Small intestine (tissue), 7 donors: ENCODE results near the gene HHIP. TPM values are rescaled to one million over a fixed set of nuclear protein-coding genes. Genes with fewer than 3 reads are reported as not detected.

Source experiments
- DNase-seq, 2 donors: peaks; one replicate each; pipeline versions ENCODE4 v3.0.0 to v3.0.0-alpha.2; 2013
- FAIRE-seq: peaks from 2 replicates; lab custom pipeline; 2012; peaks lifted over from hg19 to GRCh38; lab: Jason Lieb, UNC
- H3K27ac ChIP-seq, 3 donors: one replicate each; pipeline ENCODE4 v1.5.1; 2013; ENCODE audit warnings: low read length in 2 of 3, mild to moderate bottlenecking in 2 of 3, control low read depth in 1 of 3, inconsistent platforms in 1 of 3, low read depth in 1 of 3, moderate library complexity in 1 of 3
- H3K27me3 ChIP-seq, 3 donors: one replicate each; pipeline ENCODE4 v1.6.1; 2013; ENCODE audit warnings: low read length in 3 of 3, inconsistent platforms in 1 of 3; ENCODE audit not compliant: control insufficient read depth in 3 of 3, insufficient read depth in 3 of 3
- H3K36me3 ChIP-seq, 3 donors: one replicate each; pipeline ENCODE4 v1.6.1; 2013; ENCODE audit warnings: low read length in 3 of 3, inconsistent platforms in 1 of 3, low read depth in 1 of 3, mild to moderate bottlenecking in 1 of 3, moderate library complexity in 1 of 3; ENCODE audit not compliant: control insufficient read depth in 3 of 3, insufficient read depth in 2 of 3
- H3K4me1 ChIP-seq, 3 donors: one replicate each; pipeline ENCODE4 v1.6.1; 2013; ENCODE audit warnings: low read length in 2 of 3, inconsistent platforms in 1 of 3, low read depth in 1 of 3, mild to moderate bottlenecking in 1 of 3, moderate library complexity in 1 of 3; ENCODE audit not compliant: control insufficient read depth in 3 of 3, insufficient read depth in 2 of 3
- H3K4me3 ChIP-seq, 3 donors: one replicate each; pipeline ENCODE4 v1.5.1; 2013; ENCODE audit warnings: low read length in 3 of 3, control low read depth in 1 of 3, inconsistent platforms in 1 of 3, low read depth in 1 of 3, mild to moderate bottlenecking in 1 of 3, moderate library complexity in 1 of 3
- H3K9me3 ChIP-seq, 2 donors: one replicate each; pipeline ENCODE4 v1.6.1; 2013; ENCODE audit warnings: low read depth in 1 of 2, low read length in 1 of 2; ENCODE audit not compliant: control insufficient read depth in 2 of 2, insufficient read depth in 1 of 2
- WGBS, 3 donors: extraction: QIAGEN DNeasy Blood & Tissue Kit; methylation state at CpG; one replicate each; pipeline ENCODE4 v1.1.7; 2013; 5-methylcytosine and 5-hydroxymethylcytosine counted together
- polyA plus RNA-seq, 4 donors: library from polyadenylated mRNA; stranded (reverse) in 3 of 4; unstranded in 1 of 4; fragments of 200-250 nt in 3 of 4; fragments of 120-200 nt in 1 of 4; gene quantifications; one replicate each; pipeline versions ENCODE4 v1.2.1 to v1.2.3, GENCODE V29; 2013
- donor health status: healthy with polysubstance abuse.
- donor health status: control.
- donor health status: control.
- donor health status: Bipolar disorder and iron deficiency.
- donor health status: healthy.

HHIP gene
- polyA plus RNA-seq, 4 donors = 0.22 to 14.7 (median 0.81) TPM

- Histone ChIP-seq H3K4me3 (no peak overlapping the region), H3K27ac (no peak overlapping the region), H3K36me3 (no peaks in the 10 kb centered on the region), H3K27me3 (no peaks in the 10 kb centered on the region), H3K9me3 (no peaks in the 10 kb centered on the region), H3K4me1 (no peaks in the 10 kb centered on the region)
- FAIRE-seq = no peak
- 11 to 36% (median 27%) methylated on average over 2 of the region's 2 CpGs for WGBS, 3 donors
- DNase-seq = no peak
These were observed 18.3 kb upstream of the HHIP start for GRCh38 chr4:144627663-144628076.

GRCh38 chr4:144633215-144633614, 12.7 kb upstream of the HHIP start:
- Histone ChIP-seq H3K27me3 (no peaks in the 10 kb centered on the region), H3K4me1 (no peaks in the 10 kb centered on the region), H3K36me3 (no peaks in the 10 kb centered on the region), H3K27ac (no peak overlapping the region), H3K4me3 (no peak overlapping the region), H3K9me3 (no peaks in the 10 kb centered on the region)
- no peak for DNase-seq
- 76 to 87% (median 86%) methylated on average over 6 of the region's 6 CpGs for WGBS, 3 donors
- FAIRE-seq = no peak

GRCh38 chr4:144634978-144635747, 10.8 kb upstream of the HHIP start:
- no peaks in the 10 kb centered on the region for H3K9me3 ChIP-seq
- 64 to 76% (median 65%) methylated on average over 6 of the region's 6 CpGs for WGBS, 3 donors
- H3K36me3 ChIP-seq = no peaks in the 10 kb centered on the region
- no peaks in the 10 kb centered on the region for H3K4me1 ChIP-seq
- DNase-seq (no peak), FAIRE-seq (no peak)
- no peaks in the 10 kb centered on the region for H3K27me3 ChIP-seq
- H3K27ac ChIP-seq = no peak overlapping the region
- no peak overlapping the region for H3K4me3 ChIP-seq

- no peak overlapping the region for H3K27ac ChIP-seq
- no peak for DNase-seq
- FAIRE-seq = no peak
These were observed 1.4 kb upstream of the HHIP start for GRCh38 chr4:144644368-144645101.

GRCh38 chr4:144645102-144645630, 790 bp upstream of the HHIP start:
- Histone ChIP-seq H3K36me3 (no peaks in the 10 kb centered on the region), H3K4me3 (peak overlapping the region; percentile 22 to 49 (median 34)), H3K27me3 (peaks cover 7 to 43% (median 17%) of the 10 kb centered on the region in 3 donors), H3K9me3 (peaks cover 0 to 2% of the 10 kb centered on the region in 2 donors), H3K4me1 (peaks cover 0 to 6% (median 0%) of the 10 kb centered on the region in 3 donors), H3K27ac (peak overlapping the region in 2 of 3 donors; percentile 36 to 45)
- peak in 1 of 2 donors; percentile 12 for DNase-seq
- WGBS, 3 donors = 19 to 47% (median 23%) methylated on average over 28 to 29 of the region's 29 CpGs
- FAIRE-seq = no peak

More at GRCh38 chr4:144644368-144645101, 1.4 kb upstream of the HHIP start:
- peaks cover 7 to 43% (median 17%) of the 10 kb centered on the region in 3 donors for H3K27me3 ChIP-seq
- peaks cover 0 to 2% of the 10 kb centered on the region in 2 donors for H3K9me3 ChIP-seq
- H3K4me1 ChIP-seq = peaks cover 0 to 6% (median 0%) of the 10 kb centered on the region in 3 donors
- H3K36me3 ChIP-seq = no peaks in the 10 kb centered on the region
- peak overlapping the region in 1 of 3 donors; percentile 49 for H3K4me3 ChIP-seq
- 38 to 54% (median 52%) methylated on average over 12 of the region's 12 CpGs for WGBS, 3 donors

GRCh38 chr4:144646523-144647094, 653 bp downstream of the HHIP start:
- 2 to 6% (median 6%) methylated on average over 22 of the region's 22 CpGs for WGBS, 3 donors
- H3K4me3 ChIP-seq = peak overlapping the region in 2 of 3 donors; percentile 25 to 50
- H3K27me3 ChIP-seq = peaks cover 7 to 43% (median 17%) of the 10 kb centered on the region in 3 donors
- H3K4me1 ChIP-seq = peaks cover 0 to 6% (median 0%) of the 10 kb centered on the region in 3 donors
- H3K27ac ChIP-seq = peak overlapping the region in 2 of 3 donors; percentile 18 to 21
- H3K36me3 ChIP-seq = no peaks in the 10 kb centered on the region
- FAIRE-seq (no peak), DNase-seq (peak in 1 of 2 donors; percentile 22)
- peaks cover 0 to 2% of the 10 kb centered on the region in 2 donors for H3K9me3 ChIP-seq

- FAIRE-seq (no peak), DNase-seq (peak in 1 of 2 donors; percentile 10)
- WGBS, 3 donors = 2 to 12% (median 10%) methylated on average over 20 of the region's 20 CpGs
- Histone ChIP-seq H3K9me3 (peaks cover 0 to 2% of the 10 kb centered on the region in 2 donors), H3K4me1 (peaks cover 0 to 6% (median 0%) of the 10 kb centered on the region in 3 donors), H3K27ac (peak overlapping the region in 2 of 3 donors; percentile 18 to 21), H3K27me3 (peaks cover 7 to 43% (median 17%) of the 10 kb centered on the region in 3 donors), H3K36me3 (no peaks in the 10 kb centered on the region), H3K4me3 (peak overlapping the region in 1 of 3 donors; percentile 50)
These were observed 1.2 kb downstream of the HHIP start for GRCh38 chr4:144647095-144647561.
